ENCODE measurements around the gene ZNF236.
"Not testable (repeated sequence)": the region's sequence is repeated elsewhere in the genome, so short reads cannot be mapped to it uniquely, and the experiment has no call there.

The ZNF236 gene

GRCh38 chr18:76908277-76908676 lies 85.9 kb downstream of the ZNF236 start:
- DNase-seq (ENCODE audit: low read depth in 2 of 2): no peak

- DNase-seq (ENCODE audit: low read depth in 2 of 2): no peak
Measured at GRCh38 chr18:76909439-76909838, 87.1 kb downstream of the ZNF236 start.

DNA sequence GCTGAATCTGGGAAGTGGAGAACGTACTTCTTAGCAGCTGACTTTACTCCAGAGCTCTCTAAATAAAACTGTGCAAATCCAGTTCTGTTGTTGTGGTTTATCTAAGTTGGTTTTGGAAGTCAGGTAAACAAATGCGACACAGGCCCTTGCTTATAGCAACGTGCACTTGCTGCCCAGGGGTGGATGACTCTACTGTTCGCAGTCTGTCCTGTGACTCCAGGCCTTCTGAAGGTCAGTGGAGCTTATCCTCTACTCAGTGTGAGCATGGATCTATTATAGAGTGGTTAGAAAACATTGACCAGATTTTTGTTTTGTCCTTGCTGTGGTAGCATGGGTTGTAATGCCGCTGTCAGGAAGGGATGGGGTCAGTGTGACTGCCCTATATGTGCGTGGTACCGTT lies 89.1 kb downstream of the ZNF236 start:
- no peak for DNase-seq (ENCODE audit: low read depth in 2 of 2)

DNA sequence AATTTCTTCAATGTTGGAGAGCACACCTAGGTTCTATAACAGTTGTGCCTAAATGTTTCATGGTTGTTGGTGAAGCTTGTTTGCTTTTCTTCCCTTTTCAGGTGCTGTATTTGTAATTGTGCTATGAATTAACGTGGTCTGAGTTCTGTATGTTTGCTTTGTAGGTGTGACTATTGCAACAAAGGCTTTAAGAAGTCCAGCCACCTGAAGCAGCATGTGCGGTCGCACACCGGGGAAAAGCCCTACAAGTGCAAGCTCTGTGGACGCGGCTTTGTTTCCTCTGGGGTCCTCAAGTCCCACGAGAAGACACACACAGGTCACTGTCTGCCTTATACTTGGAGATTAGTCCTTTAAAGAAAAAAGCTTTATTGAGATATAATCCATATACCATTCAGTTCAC lies 91.2 kb downstream of the ZNF236 start:
- no peak for DNase-seq (ENCODE audit: low read depth in 2 of 2)

GRCh38 chr18:76914314-76914713 lies 92.0 kb downstream of the ZNF236 start:
- no peak for DNase-seq (ENCODE audit: low read depth in 2 of 2)

GRCh38 chr18:76914796-76915195 lies 92.4 kb downstream of the ZNF236 start:
- no peak for DNase-seq (ENCODE audit: low read depth in 2 of 2)

GRCh38 chr18:76915456-76915855 lies 93.1 kb downstream of the ZNF236 start:
- no peak for DNase-seq (ENCODE audit: low read depth in 2 of 2)

GRCh38 chr18:76920974-76921373 lies 98.6 kb downstream of the ZNF236 start:
- no peak for DNase-seq (ENCODE audit: low read depth in 2 of 2)

GRCh38 chr18:76922107-76922506 lies 99.8 kb downstream of the ZNF236 start:
- DNase-seq (ENCODE audit: low read depth in 2 of 2): peak; percentile 4 to 14

GRCh38 chr18:76923485-76924085 lies 101.2 kb downstream of the ZNF236 start:
- DNase-seq (ENCODE audit: low read depth in 2 of 2): no peak

DNA sequence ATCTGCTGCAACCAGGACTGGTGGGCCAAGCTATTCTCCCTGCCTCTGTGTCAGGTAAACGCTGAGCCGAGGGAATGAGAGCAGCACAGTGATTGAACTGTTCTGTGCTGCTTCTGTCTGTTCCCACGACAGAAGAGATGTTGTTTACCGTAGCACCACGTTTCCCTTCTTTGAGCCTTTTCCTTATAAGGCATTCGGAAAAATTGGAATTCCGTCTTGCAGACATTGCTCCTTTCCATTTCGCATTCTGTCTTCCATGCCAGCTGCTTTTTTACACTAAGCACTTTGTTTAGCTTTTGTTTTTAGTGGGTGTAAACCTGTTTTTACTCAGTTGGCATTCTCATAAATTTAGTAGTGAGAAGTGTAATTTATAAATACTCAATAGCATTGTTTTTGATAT lies 103.1 kb downstream of the ZNF236 start:
- DNase-seq (ENCODE audit: low read depth in 2 of 2): no peak

DNA sequence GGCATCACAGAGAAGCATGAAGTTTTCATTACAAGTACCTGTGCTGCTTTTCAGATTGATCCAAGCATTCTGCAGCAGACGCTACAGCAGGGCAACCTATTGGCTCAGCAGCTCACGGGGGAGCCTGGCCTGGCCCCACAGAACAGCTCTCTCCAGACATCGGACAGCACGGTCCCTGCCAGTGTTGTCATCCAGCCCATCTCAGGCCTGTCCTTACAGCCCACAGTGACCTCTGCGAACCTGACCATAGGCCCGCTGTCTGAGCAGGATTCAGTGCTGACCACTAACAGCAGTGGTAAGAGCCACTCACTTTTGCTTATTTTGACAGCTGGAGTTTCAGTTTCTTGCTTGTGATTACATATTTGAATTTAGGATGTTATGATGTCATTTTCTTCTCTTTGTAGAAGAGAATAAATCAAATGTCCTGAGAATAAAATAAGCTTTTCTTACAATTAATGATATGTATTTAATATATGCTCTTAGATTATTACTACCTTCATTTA lies 104.9 kb downstream of the ZNF236 start:
- no peak for DNase-seq (ENCODE audit: low read depth in 2 of 2)

GRCh38 chr18:76928179-76928868 lies 106.0 kb downstream of the ZNF236 start:
- DNase-seq (ENCODE audit: low read depth in 2 of 2): no peak

DNA sequence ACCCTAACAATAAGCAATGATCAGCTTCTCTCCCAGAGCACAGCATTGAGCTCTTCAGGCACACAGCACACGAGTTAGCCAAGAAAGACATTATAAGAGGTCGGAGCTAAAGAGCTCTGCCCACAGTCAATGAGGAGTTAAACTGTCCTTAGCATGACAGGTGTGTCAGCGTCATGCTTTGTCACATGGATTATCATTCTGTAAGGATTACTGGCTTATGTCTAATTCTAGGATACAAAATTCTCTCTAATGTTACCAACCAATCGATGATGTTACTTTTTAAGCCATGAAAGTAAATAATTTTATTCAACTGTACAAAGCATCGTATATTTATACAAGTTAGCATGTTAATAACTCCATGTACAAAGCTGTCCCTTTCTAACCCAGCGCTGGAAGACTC lies 108.8 kb downstream of the ZNF236 start:
- no peak for DNase-seq (ENCODE audit: low read depth in 2 of 2)

- DNase-seq (ENCODE audit: low read depth in 2 of 2): no peak
Measured at GRCh38 chr18:76932026-76932819, 109.9 kb downstream of the ZNF236 start.

- no peak for DNase-seq (ENCODE audit: low read depth in 2 of 2)
Measured at GRCh38 chr18:76935722-76936337, 113.5 kb downstream of the ZNF236 start.

DNA sequence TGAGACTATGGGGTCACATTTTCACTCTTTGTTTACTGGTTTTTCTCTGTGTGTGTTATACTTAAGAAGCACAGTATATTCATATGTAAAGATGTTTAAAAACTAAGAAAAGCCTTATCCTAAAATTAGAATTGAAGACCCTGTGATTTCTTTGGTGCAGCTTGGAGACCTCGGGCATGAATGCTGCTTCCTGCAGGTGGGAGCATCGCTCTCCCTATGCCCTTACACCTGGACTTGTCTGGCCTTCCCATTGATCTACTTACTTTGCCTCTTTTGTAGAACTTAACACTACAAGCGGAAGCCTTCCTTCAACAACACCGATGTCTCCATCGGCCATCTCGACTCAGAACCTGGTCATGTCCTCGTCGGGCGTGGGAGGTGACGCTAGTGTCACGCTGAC lies 114.5 kb downstream of the ZNF236 start:
- DNase-seq (ENCODE audit: low read depth in 2 of 2): no peak

DNA sequence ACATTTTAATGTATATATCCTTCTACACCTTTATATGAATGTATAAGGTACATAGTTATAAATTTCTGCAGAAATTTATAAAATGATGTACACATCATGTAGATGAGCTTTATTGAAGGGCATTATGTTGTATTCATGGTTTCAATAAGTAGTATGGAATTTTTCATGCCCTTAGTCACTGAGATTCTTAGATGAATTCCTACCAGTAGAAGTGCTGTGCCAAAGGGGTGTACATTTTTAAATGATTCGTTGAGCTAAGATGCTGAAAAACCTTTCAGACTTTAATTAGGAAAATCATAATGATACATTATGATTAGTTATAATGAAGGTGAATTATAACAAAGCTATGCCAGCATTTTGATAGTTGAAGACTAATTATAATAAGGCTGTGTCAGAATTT lies 115.2 kb downstream of the ZNF236 start:
- no peak for DNase-seq (ENCODE audit: low read depth in 2 of 2)

DNA sequence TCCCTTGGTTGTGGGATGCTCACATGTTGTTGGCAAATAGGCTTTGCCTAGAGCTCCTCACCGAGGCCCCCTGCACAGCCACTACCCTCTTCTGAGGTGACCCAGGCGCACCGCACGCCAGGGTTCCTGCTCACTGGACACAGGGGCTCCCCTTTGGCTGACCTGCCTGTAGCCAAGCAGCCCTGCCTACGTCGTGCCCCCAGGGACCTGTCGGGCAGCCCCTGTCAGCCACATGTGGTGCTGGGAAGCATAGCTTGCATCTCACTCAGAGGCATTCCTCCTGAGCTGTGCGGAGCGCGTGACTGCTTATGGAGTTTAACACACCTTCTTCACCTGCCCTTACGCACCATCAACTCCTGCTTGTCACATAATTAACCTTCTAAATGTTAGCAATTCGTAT lies 116.3 kb downstream of the ZNF236 start:
- no peak for DNase-seq (ENCODE audit: low read depth in 2 of 2)

- no peak for DNase-seq (ENCODE audit: low read depth in 2 of 2)
Measured at GRCh38 chr18:76941284-76941683, 118.9 kb downstream of the ZNF236 start.

DNA sequence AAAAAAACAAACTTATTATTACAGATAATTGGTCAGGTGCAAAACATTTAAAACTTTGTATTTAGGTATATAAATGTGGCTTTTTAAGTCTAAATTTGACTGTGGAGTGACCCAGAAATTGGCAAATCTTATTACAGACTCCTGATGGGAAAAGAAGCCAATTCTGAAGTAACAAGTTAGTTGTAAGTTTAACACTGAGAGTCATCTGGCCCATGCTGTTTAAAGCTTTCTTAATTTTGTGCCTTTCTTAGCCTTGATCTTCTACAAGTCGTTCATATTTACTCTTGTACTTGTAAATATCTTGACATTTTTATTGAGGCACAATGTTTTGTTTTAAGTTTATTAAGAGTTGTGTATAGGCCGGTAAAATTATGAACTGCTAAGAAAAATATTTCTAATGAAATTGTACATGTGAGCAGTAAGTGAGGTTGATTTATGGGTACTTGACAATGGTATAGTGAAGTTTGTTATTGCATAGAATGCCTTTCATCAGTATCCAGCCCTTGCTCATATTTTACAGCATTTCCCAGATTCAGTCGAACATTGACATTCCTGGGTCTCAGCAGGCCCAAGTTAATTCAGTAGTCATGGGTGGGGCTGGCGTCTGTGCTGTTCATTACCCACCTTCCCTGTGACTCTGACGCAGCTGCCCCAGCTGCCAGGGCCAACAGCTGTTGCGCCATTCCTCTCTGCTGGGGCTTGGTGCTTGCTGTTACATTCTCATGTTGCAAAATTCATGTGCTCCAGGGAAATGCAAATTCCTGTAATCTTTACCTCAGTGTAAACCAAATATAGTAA lies 121.4 kb downstream of the ZNF236 start:
- DNase-seq (ENCODE audit: low read depth in 2 of 2): no peak

- not testable (repeated sequence) for DNase-seq (ENCODE audit: low read depth in 2 of 2)
Measured at GRCh38 chr18:76944346-76944745, 122.0 kb downstream of the ZNF236 start.
